Stomach (tissue), 4 donors: ENCODE data around the gene CEACAM1.

Experiments
- POLR2AphosphoS5 ChIP-seq, 3 donors: sonication (generic); formaldehyde crosslinking; IDR thresholded peaks; one replicate each; pipeline ENCODE4 v1.6.1; 2016; ENCODE audit warnings: antibody characterized with exemption in 3 of 3
- TF ChIP-seq, protein P1 (sequence below), 7 experiments: fragments of 450-650 bp in 4 of 7; fragments of 200-600 bp in 3 of 7; sonication (generic) in 3 of 7; IDR thresholded peaks; one replicate each; pipeline ENCODE4 v1.5.1; 2016 to 2019; ENCODE audit warnings: antibody characterized with exemption in 7 of 7, control low read depth in 2 of 7, mild to moderate bottlenecking in 1 of 7

DNA sequence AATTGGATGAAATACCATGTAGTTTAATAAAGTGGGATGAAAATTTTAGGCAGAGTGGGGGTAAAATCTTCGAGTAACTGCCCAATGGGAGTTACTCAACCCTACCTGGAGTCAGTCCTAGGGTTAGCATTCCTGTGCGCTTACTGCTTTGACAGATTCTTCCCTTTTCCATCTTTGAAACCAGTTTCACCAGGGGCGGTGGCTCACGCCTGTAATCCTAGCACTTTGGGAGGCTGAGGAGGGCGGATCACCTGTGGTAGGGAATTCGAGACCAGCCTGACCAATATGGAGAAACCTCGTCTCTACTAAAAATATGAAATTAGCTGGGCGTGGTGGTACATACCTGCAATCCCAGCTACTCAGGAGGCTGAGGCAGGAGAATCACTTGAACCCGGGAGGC is 48.5 kb downstream of the CEACAM1 start:
- TF ChIP-seq, protein P1, sequence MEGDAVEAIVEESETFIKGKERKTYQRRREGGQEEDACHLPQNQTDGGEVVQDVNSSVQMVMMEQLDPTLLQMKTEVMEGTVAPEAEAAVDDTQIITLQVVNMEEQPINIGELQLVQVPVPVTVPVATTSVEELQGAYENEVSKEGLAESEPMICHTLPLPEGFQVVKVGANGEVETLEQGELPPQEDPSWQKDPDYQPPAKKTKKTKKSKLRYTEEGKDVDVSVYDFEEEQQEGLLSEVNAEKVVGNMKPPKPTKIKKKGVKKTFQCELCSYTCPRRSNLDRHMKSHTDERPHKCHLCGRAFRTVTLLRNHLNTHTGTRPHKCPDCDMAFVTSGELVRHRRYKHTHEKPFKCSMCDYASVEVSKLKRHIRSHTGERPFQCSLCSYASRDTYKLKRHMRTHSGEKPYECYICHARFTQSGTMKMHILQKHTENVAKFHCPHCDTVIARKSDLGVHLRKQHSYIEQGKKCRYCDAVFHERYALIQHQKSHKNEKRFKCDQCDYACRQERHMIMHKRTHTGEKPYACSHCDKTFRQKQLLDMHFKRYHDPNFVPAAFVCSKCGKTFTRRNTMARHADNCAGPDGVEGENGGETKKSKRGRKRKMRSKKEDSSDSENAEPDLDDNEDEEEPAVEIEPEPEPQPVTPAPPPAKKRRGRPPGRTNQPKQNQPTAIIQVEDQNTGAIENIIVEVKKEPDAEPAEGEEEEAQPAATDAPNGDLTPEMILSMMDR (IDR thresholded peaks at IDR 0.05): no peak
- no peak for TF ChIP-seq POLR2AphosphoS5 (IDR thresholded peaks at IDR 0.05)
